CD4-positive, alpha-beta T cell treated with Interleukin-4 for 1 hour (primary cell): Measurements from ENCODE around the gene TMEM145.
"Not testable (repeated sequence)": the region's sequence is repeated elsewhere in the genome, so short reads cannot be mapped to it uniquely, and the experiment has no call there.

Experiments
- DNase-seq, 2 donors: peaks; one replicate each; pipeline ENCODE4 v3.0.0-alpha.2; 2020 to 2022

Gene TMEM145

DNA sequence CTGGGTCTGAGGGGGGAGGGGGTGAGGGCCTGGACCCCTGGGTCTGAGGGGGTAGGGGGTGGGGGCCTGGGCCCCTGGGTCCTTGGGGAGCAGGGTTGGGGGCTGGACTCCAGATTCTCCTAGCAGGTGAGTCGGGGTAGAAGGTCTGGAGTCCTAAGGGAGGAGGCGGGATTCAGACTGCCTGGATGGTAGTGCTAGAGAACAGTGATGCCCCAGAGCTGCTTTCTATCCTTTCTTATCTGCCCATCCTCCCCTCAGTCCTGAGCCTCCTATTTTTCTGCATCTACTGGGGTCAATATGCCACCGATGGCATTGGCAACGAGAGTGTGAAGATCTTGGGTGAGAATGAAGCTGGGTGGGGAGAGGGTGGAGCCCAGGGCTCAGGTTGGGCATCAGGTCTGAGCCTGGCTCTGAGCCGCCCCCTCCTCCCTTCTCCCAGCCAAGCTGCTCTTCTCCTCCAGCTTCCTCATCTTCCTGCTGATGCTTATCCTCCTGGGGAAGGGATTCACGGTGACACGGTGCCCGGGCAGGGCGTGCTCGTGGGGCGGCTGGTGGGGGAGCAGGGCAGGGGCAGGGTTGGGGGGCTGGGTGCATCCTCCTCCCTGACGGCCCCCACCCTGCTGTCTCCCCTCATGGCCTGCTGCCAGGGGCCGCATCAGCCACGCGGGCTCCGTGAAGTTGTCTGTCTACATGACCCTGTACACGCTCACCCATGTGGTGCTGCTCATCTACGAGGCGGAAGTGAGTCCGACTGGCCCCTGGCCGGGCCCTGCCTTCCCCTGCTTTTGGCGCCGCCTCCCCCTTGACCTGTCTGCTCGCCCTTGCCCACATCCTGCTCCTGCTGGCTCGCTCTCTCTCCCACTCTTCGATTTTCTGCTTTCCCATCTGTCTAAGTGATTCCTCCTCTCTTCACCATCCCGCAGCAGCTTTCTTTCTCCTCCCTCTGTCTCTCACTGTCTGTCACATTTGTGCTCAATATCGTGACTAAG, 3.4 kb downstream of the TMEM145 start:
- DNase-seq = peak in 1 of 2 donors; percentile 33

DNA sequence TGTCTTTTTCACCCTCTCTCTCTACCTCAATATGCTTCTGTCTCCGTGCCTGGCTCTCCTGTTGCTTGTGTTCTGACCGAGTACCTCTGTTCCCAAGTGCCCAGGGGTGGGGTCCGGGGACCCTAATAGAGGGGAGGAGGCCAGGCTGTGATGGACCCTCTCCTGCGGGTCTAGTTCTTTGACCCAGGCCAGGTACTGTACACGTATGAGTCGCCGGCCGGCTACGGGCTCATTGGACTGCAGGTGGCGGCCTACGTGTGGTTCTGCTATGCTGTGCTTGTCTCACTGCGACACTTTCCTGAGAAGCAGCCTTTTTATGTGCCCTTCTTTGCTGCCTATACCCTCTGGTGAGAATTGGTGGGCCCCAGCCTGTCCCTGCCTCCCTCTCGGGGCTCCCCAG, 4.4 kb downstream of the TMEM145 start:
- no peak for DNase-seq

DNA sequence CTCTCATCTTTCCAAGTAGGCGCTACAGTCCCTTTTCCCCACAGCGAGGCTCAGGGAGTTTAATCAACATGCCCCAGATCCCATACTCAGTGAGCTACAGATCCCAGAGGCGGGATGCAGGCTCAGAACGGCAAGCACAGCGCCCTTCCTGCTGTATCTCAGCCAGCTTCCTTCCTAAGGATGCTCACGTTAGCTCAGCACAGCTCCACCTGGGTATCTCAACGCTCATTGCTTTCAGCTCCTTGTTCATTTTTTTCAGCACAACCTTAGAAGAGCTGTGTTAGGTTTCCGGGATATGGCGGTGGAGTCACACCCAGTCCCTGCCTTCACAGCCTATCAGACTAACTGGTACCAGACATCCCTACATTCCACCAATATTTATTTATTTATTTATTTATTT, 9.2 kb downstream of the TMEM145 start:
- DNase-seq = no peak

DNA sequence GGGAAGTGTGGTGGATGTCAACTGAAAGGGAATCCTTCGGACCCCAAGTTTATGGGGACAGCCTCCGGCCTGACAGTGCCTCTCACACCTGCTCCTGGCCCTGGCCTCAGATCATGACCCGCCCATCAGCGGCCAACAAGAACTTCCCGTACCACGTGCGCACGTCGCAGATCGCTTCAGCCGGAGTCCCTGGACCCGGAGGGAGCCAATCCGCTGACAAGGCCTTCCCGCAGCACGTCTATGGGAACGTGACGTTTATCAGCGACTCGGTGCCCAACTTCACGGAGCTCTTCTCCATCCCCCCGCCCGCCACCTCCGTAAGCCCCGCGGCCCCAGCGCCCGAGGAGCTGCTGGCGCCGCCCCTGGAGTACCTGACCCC, 10.4 kb downstream of the TMEM145 start:
- no peak for DNase-seq

DNA sequence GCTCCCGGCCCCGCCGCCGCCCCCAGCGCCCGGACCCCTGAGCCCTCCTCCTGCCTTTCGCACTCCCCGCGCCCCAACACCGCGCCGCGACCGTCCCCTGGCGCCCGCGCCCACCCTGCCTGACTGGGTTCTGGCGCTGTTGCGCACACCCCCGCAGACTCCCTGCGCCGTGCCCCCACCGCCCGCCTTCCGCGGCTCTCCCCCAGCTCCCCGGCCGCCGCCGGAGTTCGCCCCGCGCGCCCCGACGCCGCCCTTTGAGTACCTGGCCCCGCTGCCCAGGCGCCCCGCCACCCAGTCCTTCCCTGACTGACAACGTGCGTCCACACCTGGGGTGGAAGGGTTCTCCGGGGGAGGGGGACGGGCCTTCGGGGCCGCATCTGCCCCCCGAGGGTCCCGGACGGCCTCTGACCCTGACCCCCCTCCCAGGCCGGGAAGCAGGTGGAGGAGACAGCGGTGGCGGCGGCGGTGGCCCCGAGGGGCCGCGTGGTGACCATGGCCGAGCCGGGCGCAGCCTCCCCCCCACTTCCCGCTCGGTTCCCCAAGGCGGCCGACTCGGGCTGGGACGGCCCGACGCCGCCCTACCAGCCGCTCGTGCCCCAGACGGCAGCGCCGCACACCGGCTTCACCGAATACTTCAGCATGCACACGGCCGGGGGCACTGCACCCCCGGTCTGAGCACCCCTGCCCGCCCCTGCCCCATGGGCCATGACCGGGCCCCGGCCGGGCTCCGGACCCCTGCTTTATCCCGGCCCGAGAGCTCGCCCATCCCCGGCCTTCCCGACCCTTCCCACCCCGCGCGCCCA, 10.9 kb downstream of the TMEM145 start:
- DNase-seq = peak in 1 of 2 donors; percentile 25

DNA sequence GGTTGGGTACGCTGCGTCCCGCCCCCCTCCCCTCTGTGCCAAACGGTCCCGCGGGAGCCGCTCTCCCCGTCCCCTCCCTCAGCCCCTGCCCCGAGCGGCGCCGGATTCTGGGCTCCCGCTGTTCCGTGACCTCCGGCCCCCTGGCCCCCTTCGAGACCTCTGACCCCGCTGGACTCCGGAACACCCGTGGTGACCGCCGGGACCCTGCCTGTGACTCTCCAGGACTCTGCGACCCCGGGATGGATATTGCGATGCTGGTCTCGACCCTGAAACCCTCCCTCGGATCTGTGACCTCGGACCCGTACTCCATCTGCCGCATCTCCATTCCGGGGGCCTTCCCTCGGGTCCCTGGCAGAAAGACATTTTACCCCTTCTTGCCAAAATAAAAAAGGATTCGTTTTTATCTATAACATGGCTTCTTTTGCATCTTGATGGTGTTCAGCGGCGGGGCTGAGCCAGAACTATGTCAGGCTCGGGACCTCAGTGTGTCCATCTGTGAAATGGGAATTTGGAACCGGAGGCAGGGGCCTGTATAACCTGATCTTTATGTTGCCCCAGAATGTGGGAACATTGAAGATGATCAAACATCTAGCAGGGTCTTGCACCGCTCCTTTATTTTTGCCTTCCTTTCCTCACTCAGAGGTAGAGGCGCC, 11.7 kb downstream of the TMEM145 start:
- DNase-seq = no peak

DNA sequence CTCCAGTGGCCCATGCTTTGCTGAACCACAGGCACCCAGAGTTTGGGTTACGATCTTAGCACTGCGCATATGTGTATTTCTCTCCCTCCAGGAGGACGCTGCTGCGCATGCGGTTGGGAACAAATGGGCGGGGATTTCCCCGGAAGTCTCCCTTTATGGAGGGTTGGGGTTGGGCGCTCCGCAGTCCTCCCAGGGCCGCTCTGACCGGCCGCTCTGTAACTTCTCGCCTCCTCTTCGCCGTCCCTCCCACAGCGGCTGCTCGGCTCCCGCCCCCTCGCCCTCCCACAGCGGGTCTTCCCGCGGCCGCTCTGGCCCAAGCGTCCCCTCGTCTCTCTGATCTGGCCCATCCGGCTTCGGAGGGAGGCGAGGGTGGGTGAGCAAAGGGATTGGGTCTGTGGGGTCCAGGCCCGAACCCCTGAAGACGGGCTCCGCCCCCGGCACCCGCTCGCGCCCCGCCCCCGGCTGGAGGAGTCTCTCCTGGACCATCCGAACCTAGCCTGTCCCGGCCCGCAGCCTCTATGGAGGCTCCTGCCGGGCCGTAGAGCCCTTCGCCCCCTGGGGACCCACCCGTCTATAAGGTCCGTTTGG, 12.3 kb downstream of the TMEM145 start, which contains the start of gene MEGF8:
Gene MEGF8 (plus strand): TSS at position 328 of the 588 bp plus-strand sequence. CDS start 609 bp downstream, outside the sequence.
- peak; percentile 99 for DNase-seq

DNA sequence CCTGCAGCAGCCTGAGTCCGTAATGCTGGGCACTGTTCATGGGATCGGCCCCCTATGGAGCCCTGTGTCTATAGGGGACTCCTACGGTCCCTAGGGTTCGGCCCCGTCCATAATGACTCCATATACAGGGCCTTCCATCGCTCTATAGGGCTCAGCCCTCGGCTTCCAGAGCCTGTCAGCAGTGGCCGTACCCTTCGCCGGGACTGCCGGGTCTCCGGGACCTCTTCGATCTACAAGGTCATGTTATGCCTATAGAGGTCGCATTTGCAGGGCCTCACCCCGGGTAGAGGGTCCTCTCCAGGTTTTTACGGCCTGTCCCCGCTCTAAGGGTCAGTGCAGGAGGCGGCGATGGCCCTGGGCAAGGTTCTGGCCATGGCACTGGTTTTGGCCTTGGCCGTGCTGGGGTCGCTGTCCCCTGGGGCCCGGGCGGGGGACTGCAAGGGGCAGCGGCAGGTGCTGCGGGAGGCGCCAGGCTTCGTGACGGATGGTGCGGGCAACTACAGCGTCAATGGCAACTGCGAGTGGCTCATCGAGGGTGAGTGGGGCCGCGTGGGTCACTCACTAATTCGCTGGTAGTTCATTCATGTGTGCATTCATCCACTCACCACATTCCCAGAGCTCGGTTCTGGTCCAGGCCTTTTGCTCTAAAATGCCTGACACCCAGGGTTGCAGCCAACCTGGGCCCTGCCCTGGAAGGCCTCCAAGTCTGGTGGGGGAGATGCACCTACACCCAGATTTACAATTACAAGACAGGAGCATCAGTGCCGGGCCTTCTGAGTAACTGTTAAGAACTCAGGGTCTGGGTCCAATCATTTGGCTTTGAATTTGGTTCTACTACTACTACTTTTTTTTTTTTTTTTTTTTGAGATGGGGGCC, 13.0 kb downstream of the TMEM145 start:
- DNase-seq = peak in 1 of 2 donors; percentile 24

DNA sequence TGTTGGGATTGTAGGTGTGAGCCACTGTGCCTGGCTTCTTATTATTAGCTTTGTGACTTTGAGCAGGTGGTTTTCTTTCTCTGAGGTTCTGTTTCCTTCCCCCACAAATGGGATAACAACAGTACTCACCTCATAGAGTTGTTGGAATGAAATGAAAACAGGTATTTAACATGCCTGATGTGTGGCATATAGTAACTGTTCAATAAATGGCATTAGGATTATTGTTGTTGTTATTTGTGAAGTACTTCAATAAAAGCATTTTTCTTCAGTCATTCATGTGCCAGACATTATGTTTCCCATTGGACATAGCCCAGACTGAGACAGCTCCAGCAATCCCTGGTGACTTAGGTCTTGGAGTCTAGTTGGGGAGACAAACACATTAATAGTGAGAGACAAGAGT, 13.9 kb downstream of the TMEM145 start:
- no peak for DNase-seq

DNA sequence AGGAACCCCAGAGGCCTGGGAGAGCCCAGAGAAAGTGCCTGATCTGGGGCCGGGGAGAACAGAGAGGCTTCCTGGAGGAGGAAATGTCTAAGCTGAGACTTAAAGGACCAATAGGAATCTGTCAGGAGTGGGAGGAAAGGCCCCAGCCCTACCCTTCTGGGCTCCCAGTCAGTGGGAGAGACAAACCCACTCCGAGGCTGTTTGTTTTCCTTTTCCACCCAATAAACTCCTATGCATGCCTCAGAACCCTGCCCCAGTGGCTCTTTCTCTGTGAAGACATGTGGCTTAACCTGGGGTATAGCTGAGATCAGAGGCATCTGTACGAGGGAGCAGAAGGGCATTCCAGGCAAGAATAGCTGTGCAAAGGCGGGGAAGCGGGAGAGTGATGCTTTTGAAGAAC, 14.3 kb downstream of the TMEM145 start:
- DNase-seq = no peak

DNA sequence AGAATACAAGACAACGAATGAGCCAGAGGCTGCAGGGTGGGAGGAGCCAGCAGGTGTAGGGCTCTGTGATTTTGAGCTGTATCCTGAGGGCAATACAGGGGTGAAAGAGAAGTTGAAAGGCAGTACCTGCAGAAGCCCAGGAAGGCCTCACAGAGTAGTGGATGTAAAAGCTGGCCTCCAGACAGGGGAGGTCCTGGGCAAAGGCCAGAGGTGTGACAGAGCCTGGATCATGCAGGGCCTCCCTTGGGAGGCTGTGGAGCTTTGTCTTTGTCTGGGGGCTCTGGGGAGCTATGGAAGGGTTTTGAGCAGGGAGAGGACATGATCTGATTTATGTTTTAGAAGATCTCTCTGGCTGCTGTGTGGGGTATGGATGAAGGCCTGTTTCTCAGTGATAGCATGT, 15.0 kb downstream of the TMEM145 start:
- DNase-seq = no peak

DNA sequence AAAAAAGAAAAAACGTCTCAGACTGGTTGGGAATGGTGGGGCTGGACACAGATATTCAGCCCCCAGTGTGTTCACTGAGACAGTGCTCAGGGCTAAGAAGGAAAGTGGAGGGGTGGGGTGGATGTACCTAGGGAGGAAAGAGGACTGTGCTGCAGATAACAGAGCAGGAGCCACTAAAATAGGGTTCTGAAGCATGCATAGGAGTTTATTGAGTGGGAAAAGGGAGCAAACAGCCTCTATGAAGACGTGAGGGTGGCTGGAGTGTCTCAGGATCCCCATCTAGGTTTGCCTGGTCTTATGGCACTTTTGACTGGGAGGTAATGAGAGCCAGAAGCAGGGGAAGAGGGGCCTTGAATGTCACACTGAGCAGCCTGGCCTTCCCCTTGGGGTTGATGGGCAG, 15.7 kb downstream of the TMEM145 start:
- DNase-seq = no peak

DNA sequence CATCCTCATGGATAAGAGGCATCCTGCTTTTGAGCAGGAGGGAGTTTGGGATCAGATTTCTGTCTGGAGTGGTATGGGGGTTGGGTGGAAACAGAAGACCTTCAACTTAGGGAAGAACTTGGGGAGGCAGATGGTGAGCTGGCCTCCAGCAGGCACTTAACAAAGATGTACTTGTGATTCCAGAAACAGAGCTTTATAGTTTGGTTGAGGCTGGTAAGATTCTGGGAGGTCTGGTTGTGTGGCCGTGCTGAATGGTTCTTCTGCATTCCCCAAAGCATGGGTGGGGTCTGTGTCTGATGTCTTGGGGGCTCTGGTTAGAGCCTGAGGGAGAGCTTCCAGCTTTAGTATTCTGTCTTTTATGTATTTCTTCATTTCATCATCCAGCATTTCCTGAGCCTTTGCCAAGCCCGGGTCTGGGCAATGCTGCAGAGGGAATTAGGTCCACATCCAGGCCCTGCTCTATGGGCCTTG, 17.2 kb downstream of the TMEM145 start:
- DNase-seq = no peak

DNA sequence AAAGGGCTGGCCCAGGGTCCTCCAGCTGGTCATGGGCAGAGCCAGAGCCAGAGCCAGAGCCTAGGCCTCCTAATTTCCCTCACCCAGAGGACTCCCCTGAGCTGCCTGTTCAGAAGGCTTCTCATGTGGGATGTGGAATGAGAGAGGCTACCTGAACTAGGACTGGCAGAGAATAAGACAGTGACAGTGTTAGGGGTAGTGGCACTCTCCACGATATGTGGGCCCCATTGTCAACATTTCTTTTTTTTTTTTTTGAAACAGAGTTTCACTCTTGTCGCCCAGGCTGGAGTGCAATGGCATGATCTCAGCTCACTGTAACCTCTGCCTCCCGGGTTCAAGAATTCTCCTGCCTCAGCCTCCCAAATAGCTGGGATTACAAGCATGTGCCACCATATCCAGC, 18.2 kb downstream of the TMEM145 start:
- DNase-seq = not testable (repeated sequence)

DNA sequence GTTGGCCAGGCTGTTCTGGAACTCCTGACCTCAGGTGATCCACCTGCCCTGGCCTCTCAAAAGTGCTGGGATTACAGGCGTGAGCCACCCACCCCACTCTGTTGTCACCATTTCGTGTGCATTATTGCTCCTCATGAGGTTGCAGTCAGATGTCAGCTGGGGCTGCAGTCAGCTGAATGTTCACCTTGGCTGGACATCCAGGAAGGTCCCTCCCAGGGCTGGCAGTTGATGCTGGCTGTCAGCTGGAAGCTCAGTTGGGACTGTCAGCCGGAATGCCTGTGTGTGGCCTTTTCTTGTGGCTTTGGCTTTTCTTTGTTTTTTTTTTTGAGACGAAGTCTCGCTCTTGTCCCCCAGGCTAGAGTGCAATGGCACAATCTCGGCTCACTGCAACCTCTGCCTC, 18.9 kb downstream of the TMEM145 start:
- no peak for DNase-seq

DNA sequence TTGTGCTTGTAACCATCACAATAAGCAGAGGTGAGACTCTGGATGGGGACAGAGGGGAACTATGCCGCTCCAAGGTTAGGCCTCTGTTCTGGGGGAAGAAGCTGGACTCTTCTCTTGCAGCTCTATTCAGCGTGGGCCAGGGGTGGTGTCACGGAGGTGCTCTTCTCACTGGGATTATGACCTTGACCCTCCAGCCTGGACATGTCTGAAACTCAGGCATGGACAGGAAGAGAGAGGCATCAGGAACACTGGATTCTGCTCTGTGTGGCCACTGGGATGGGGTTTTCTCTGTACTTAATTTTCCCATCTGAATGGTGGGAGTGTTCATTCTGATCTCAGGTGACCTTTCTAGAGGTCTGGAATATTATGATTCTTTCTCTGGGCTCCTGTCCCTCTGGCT, 19.9 kb downstream of the TMEM145 start:
- DNase-seq = no peak

DNA sequence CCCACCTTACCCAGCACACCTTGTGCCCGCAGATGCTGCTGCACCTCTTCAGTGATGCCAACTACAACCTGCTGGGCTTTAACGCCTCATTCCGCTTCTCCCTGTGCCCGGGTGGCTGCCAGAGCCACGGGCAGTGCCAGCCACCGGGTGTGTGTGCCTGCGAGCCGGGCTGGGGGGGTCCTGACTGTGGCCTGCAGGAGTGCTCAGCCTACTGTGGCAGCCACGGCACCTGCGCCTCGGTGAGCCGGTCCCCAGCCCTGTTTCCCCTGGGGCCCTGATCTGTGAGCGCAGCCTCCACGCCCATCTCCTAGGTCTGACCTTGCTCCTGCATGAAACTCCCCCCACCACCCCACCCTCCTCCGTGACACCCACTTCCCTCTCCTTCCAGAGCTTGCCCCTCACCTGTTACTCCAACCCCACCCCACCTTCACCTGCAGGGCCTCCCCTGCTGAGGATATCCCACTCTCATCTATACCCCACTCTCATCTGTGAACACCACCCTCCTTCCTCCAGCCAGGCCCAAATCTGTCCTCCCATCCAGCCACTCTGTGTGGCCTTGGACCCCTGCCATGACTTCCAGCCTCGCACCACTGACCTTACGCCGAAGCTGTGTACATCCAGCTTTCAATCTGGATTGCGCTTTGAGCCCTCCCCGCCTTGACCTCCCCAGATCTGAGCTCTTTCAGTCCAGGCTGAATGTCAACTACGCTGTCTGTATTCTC, 21.0 kb downstream of the TMEM145 start:
- no peak for DNase-seq

DNA sequence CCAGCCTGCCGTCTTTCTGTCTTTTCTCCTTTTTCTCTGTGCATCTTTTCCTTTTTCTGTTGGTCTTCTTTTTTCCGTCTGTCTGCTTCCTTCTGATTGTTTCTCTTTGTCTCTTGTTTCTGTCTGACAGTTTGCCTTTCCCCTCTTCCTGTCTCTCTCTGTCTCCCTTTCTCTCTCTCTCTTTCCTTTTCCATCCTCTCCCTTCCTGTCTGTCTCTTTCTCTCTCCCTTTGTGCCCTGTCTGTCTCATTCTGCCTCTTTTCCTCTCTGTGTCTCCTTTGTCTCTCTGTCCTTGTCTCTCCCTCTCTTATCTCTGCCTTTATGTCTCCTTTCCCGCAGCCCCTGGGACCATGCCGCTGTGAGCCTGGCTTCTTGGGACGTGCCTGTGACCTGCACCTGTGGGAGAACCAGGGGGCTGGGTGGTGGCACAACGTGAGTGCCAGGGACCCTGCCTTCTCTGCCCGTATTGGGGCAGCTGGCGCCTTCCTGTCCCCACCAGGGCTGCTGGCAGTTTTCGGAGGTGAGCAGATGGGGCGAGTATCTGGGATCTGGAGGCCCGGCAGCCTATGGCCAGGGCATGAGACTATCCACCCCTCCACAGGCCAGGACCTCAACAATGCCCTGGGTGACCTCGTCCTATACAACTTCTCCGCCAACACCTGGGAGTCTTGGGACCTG, 21.7 kb downstream of the TMEM145 start:
- DNase-seq = no peak

DNA sequence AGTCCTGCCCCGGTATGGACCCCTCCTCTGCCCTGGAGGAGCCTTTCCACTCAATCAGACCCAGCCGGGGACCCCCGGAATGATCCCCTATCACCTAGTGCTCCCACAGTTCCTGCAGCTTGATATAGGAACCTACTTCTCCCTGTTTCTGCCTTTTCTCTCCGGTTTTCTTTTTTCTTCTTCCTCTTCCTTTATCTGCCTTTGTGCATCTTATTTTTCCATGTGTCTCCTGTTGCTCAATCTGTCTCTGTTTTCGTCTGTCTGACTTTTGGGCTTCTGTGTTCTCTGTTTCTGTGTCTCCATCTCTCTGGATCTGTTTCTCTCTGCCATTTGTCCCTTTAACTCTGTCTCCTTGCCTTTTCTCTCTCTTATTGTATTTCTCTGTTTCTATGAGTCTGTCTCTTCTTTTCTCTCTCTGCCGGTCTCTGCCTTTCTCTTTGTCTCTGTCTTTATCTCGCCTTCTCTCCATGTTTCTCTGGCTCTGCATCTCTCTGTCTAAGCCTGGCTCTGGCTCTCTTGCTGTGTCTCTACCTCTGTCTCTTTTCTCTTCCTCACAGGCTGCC, 22.3 kb downstream of the TMEM145 start:
- no peak for DNase-seq

DNA sequence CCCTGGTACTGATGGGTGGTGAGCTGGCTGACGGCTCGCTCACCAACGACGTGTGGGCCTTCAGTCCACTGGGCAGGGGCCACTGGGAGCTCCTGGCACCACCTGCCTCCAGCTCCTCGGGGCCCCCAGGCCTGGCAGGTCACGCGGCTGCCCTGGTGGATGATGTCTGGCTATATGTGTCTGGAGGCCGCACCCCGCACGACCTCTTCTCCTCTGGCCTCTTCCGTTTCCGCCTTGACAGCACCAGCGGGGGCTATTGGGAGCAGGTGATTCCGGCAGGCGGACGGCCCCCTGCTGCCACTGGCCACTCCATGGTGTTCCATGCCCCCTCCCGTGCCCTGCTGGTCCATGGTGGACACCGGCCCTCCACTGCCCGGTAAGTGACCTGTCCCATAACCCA, 22.9 kb downstream of the TMEM145 start:
- no peak for DNase-seq
